Left ventricle myocardium inferior (tissue), 1 donor: ENCODE data around the gene LRRC3. TPM values are rescaled to one million over a fixed set of nuclear protein-coding genes. Genes with fewer than 3 reads are reported as not detected.

Experiments used
- DNase-seq: peaks from one replicate; pipeline ENCODE4 v3.0.0-alpha.2; 2020
- H3K27ac ChIP-seq: fragments of 200-600 bp; replicated peaks from 2 replicates; pipeline ENCODE4 v1.8.0; 2021
- H3K27me3 ChIP-seq: fragments of 200-600 bp; 2 replicates; pipeline ENCODE4 v1.8.0; 2021; ENCODE audit warnings: low read depth
- H3K36me3 ChIP-seq: fragments of 200-600 bp; 2 replicates; pipeline ENCODE4 v1.8.0; 2021
- H3K4me1 ChIP-seq: fragments of 200-600 bp; 2 replicates; pipeline ENCODE4 v1.8.0; 2021
- H3K4me3 ChIP-seq: fragments of 200-600 bp; 2 replicates; pipeline ENCODE4 v1.8.0; 2021; ENCODE audit warnings: mild to moderate bottlenecking, moderate library complexity
- H3K9me3 ChIP-seq: fragments of 200-600 bp; replicated peaks from 2 replicates; pipeline ENCODE4 v1.8.0; 2021
- intact Hi-C: fragments of 100-400 bp; cut with micrococcal nuclease; formaldehyde crosslinking; loops from one replicate; pipeline ENCODE4 v1.11.0; 2022
- total RNA-seq: library from RNA; stranded (reverse); fragmentation: NEBNext Ultra II Directional; extraction: Animal tissue kit (Norgen Biotek cat#: 25700); gene quantifications from one replicate; pipeline ENCODE4 v1.2.1, GENCODE V29; 2021
- TF ChIP-seq, protein P1 (sequence below): fragments of 200-600 bp; IDR thresholded peaks from 2 replicates; pipeline ENCODE4 v1.8.0; 2021; ENCODE audit warnings: antibody characterized with exemption, mild to moderate bottlenecking, borderline replicate concordance
- donor health status: DM: no; HTN: yes; CAD: no; lungs with severe emphysema.

LRRC3 gene
- total RNA-seq, 1 donor from 2014 or later = 1.8 TPM

DNA sequence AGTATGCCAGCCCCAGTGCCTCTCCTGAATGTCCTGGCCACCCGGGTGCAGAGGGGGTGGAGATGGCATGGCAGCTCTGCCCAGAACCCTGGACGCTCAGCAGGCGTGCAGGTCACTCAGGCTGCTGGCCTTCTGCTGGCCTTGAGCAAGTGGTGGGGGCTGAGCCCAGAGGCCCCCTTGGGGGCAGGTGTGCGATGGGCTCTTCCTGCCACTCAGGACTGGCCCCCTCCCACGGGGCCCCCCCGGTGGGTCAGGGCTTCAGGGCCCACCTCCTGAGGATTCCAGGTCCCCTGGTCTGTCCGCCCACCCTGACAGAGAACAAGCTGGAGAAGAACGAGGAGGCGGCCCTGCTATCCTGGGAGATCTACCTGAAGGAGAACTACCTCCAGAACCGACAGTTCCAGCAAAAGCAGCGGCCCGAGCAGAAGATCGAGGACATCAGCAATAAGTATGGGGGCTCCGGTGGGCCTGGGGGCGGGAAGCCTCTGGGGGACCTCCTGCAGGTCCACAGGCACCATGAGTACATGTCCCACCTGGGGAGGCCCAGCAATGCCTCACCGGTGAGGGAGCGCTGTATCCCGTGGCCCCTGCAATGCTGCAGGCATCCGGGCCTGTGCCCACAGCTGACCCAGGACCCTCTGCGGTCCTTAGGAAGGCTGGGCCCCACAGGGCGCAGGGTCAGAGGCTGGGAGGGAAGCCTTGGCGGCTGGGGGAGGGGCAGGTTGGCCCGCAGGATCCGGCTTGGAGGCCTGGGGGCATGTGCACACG, 37.0 kb upstream of the LRRC3 start:
- DNase-seq = peak; percentile 2
- Histone ChIP-seq H3K27ac (no peak overlapping the region), H3K9me3 (no peaks in the 10 kb centered on the region), H3K36me3 (no peaks in the 10 kb centered on the region), H3K4me3 (no peak overlapping the region), H3K4me1 (no peaks in the 10 kb centered on the region), H3K27me3 (peaks cover 43% of the 10 kb centered on the region)
- intact Hi-C loops = no loop called here
- TF ChIP-seq, protein P1, sequence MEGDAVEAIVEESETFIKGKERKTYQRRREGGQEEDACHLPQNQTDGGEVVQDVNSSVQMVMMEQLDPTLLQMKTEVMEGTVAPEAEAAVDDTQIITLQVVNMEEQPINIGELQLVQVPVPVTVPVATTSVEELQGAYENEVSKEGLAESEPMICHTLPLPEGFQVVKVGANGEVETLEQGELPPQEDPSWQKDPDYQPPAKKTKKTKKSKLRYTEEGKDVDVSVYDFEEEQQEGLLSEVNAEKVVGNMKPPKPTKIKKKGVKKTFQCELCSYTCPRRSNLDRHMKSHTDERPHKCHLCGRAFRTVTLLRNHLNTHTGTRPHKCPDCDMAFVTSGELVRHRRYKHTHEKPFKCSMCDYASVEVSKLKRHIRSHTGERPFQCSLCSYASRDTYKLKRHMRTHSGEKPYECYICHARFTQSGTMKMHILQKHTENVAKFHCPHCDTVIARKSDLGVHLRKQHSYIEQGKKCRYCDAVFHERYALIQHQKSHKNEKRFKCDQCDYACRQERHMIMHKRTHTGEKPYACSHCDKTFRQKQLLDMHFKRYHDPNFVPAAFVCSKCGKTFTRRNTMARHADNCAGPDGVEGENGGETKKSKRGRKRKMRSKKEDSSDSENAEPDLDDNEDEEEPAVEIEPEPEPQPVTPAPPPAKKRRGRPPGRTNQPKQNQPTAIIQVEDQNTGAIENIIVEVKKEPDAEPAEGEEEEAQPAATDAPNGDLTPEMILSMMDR = no peak

DNA sequence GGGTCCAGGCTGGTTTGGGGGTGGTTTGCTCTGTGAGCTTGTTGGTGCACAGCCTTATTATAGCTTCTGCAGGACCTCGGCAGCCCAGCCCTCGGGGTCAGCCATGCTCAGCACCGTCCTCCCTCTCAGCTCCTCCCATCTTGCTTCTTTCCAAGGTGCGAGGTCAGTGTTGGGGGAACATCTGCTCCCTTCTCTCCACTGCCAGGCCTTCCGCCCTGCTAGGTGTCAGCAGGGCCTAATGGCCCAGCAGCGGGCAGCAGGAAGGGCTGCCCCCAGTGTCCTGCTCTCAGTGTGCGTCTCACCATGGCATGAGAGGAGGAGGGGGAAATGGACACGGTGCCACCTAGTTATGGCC, 36.5 kb upstream of the LRRC3 start:
- H3K4me3 ChIP-seq = no peak overlapping the region
- no peak overlapping the region for H3K27ac ChIP-seq
- no peaks in the 10 kb centered on the region for H3K4me1 ChIP-seq
- intact Hi-C loops = no loop called here
- no peaks in the 10 kb centered on the region for H3K9me3 ChIP-seq
- TF ChIP-seq, protein P1 = no peak
- H3K27me3 ChIP-seq = peaks cover 38% of the 10 kb centered on the region
- H3K36me3 ChIP-seq = no peaks in the 10 kb centered on the region
- peak; percentile 4 for DNase-seq

DNA sequence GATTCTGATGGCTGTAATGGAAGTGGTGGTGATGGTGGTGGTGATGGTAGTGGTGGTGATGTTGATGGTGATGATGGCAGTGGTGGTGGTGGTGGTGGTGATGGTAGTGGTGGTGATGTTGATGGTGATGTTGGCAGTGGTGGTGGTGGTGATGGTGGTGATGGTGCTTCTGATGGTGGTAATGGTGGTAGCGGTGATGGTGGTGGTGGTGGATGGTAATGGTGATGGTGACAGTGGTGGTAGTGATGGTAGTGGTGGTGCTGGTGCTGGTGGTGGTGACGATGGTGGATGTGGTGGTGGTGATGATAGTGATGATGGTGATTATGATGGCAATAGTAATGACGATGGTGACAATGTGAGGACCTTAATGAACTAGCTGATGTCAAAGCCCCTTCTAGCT, 35.6 kb upstream of the LRRC3 start:
- intact Hi-C loops = no loop called here
- TF ChIP-seq, protein P1 = no peak
- Histone ChIP-seq H3K9me3 (no peaks in the 10 kb centered on the region), H3K4me3 (no peak overlapping the region), H3K27ac (no peak overlapping the region), H3K27me3 (peaks cover 32% of the 10 kb centered on the region), H3K4me1 (no peaks in the 10 kb centered on the region), H3K36me3 (no peaks in the 10 kb centered on the region)
- DNase-seq = peak; percentile 6

DNA sequence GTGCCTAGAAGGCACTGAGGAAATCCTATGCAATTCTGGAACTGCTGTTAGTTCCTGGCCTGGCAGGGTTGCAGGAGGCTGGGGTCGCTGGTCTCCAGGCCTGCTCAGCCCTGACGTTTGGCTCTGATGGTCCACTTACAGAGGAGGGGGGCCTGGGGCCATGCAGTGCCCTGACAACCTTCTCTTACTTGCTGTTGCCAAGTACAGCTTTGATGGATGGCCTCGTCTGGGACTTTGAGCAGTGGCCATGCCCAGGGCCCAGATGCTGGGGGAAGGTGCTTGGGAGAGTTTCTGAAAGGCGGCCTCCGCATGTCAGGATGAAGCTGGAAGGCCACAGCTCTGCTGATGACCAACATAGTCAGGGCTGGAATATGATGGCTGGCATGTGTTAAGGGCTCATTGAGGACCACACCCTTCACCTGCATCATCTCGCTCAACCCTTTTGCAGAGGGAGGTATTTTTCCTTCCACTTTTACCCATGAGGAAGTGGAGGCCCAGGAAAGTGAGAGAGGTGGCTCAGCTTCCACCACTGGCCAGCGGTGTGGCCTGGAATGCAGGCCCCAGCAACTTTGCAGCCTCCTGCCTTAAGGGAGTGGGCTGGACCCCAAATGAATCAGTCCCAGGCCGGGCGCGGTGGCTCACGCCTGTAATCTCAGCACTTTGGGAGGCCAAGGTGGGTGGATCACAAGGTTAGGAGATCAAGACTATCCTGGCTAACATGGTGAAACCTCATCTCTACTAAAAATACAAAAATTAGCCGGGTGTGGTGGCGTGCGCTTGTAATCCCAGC, 34.7 kb upstream of the LRRC3 start:
- H3K27ac ChIP-seq = no peak overlapping the region
- H3K4me1 ChIP-seq = no peaks in the 10 kb centered on the region
- TF ChIP-seq, protein P1 = no peak
- H3K36me3 ChIP-seq = no peaks in the 10 kb centered on the region
- peak; percentile 6 for DNase-seq
- peaks cover 32% of the 10 kb centered on the region for H3K27me3 ChIP-seq
- H3K9me3 ChIP-seq = no peaks in the 10 kb centered on the region
- H3K4me3 ChIP-seq = no peak overlapping the region
- intact Hi-C loops = no loop called here

DNA sequence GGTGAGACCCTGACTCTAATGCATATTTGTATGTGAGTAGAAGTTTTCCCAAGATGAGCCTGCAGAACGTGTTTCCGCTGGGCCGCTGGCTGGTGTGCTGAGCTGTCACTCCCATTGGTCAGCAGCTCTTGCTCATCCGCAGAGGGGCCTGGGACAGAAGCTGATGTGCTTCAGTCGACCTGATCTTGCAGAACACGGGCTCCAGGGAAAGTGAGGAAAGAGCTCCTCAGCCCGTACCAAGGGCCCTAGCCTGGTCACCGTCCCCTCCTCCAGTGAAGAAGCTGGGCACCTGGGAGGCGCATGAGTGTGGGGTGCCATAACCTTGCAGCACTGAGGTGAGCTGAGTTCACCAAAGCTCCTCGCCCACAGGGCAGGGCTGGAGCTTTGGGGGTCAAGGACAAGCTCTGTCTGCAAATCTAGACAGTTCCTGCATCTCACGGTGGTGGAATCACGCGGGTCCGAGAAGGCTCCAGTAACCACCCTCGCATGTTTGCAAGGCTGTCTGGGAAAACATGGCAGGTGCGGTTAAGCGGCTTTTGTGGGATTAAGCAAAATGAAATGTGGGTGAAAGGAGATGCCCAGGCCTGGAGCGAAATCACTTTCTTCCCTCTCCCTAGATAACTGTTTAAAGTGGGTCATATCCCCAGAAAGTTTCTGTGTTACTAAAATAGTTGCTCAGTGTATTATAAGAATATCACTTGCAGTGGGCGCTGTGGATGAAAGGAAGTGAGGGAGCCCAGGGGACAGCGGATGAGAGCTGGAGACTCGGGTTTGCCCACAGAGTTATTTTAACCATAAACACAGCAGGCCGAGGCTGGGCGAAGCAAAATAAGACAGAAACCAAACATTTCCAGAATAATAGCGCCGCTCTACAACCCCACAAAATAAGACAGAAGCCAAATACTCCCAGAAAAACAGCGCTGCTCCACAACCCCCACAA, 33.1 kb upstream of the LRRC3 start:
- H3K9me3 ChIP-seq = no peaks in the 10 kb centered on the region
- intact Hi-C loops = no loop called here
- H3K4me3 ChIP-seq = no peak overlapping the region
- peak; percentile 10 for DNase-seq
- H3K4me1 ChIP-seq = no peaks in the 10 kb centered on the region
- H3K27ac ChIP-seq = no peak overlapping the region
- H3K27me3 ChIP-seq = peaks cover 35% of the 10 kb centered on the region
- TF ChIP-seq, protein P1 = no peak
- no peaks in the 10 kb centered on the region for H3K36me3 ChIP-seq
